IMR-90 (cell line): Measurements from ENCODE around the gene RSBN1. TPM values are rescaled to one million over a fixed set of nuclear protein-coding genes. Genes with fewer than 3 reads are reported as not detected.

Source experiments
- ATAC-seq: fragments of 200-7000 bp; cut with Tn5 transposase; 2 replicates; pipeline ENCODE4 v1.9.1; 2020; ENCODE audit warnings: low read depth, mild to moderate bottlenecking, moderate library complexity
- BruUV-seq: library from RNA; stranded (reverse); fragments of 400-500 nt; replicated peaks from 2 replicates; lab custom pipeline; 2021; lab: Mats Ljungman, UMichigan
- CTCF ChIA-PET: fragments of 300-600 bp; formaldehyde crosslinking; extraction: SDS; loops from one replicate; lab custom pipeline; 2021; ENCODE audit warnings: antibody characterized with exemption; lab: Yijun Ruan, JAX
- POLR2A ChIA-PET: fragments of 300-600 bp; sonication (Branson Sonifier 250); formaldehyde crosslinking; loops from one replicate; lab custom pipeline; 2022; ENCODE audit warnings: antibody characterized with exemption; ENCODE audit not compliant: unreplicated experiment; lab: Charles Lee
- DNase-seq: peaks from one replicate; pipeline ENCODE4 v3.0.0; 2013
- H2AFZ ChIP-seq: replicated peaks from 2 replicates; pipeline ENCODE3; 2013; ENCODE audit warnings: low read length, mild to moderate bottlenecking; ENCODE audit not compliant: poor library complexity
- H2AK5ac ChIP-seq: 2 replicates; pipeline ENCODE4 v1.6.1; 2013; ENCODE audit warnings: low read depth, low read length, inconsistent platforms
- H2AK9ac ChIP-seq: replicated peaks from 2 replicates; pipeline ENCODE3; 2013; ENCODE audit warnings: mild to moderate bottlenecking, low read depth, low read length, moderate library complexity; ENCODE audit not compliant: poor library complexity
- H2BK120ac ChIP-seq: 2 replicates; pipeline ENCODE4 v1.6.1; 2013; ENCODE audit warnings: low read depth, low read length, inconsistent platforms
- H2BK15ac ChIP-seq: 3 replicates; pipeline ENCODE4 v1.6.1; 2013; ENCODE audit warnings: low read depth, low read length, inconsistent platforms
- H2BK20ac ChIP-seq: 2 replicates; pipeline ENCODE4 v1.6.1; 2013; ENCODE audit warnings: low read depth, mild to moderate bottlenecking, inconsistent platforms, low read length, moderate library complexity
- H2BK5ac ChIP-seq: 2 replicates; pipeline ENCODE4 v1.6.1; 2013; ENCODE audit warnings: mild to moderate bottlenecking, low read depth, low read length, inconsistent platforms; ENCODE audit not compliant: poor library complexity, severe bottlenecking
- H3K14ac ChIP-seq: replicated peaks from 2 replicates; pipeline ENCODE4 v1.6.1; 2013; ENCODE audit warnings: low read depth, low read length, inconsistent platforms
- H3K18ac ChIP-seq: 2 replicates; pipeline ENCODE4 v1.6.1; 2013; ENCODE audit warnings: low read depth, low read length, control low read depth
- H3K23ac ChIP-seq: 2 replicates; pipeline ENCODE4 v1.6.1; 2013; ENCODE audit warnings: low read depth, low read length, inconsistent platforms
- H3K27ac ChIP-seq: 2 replicates; pipeline ENCODE4 v1.5.1; 2013; ENCODE audit warnings: mild to moderate bottlenecking, control low read depth, low read length; ENCODE audit not compliant: insufficient read depth
- H3K27me3 ChIP-seq: 2 replicates; pipeline ENCODE4 v1.6.1; 2013; ENCODE audit warnings: low read length; ENCODE audit not compliant: control insufficient read depth, insufficient read depth
- H3K36me3 ChIP-seq: 2 replicates; pipeline ENCODE4 v1.6.1; 2013; ENCODE audit warnings: low read length, mixed read lengths; ENCODE audit not compliant: control insufficient read depth, insufficient read depth
- H3K4ac ChIP-seq: 2 replicates; pipeline ENCODE4 v1.6.1; 2013; ENCODE audit warnings: low read depth, low read length, inconsistent platforms
- H3K4me1 ChIP-seq: 2 replicates; pipeline ENCODE4 v1.6.1; 2013; ENCODE audit warnings: low read length, mixed read lengths; ENCODE audit not compliant: control insufficient read depth, insufficient read depth
- H3K4me2 ChIP-seq: 2 replicates; pipeline ENCODE4 v1.6.1; 2013; ENCODE audit warnings: low read depth, mild to moderate bottlenecking, control low read depth, low read length, moderate library complexity
- H3K4me3 ChIP-seq: 2 replicates; pipeline ENCODE4 v1.5.1; 2013; ENCODE audit warnings: low read depth, mild to moderate bottlenecking, control low read depth, low read length, moderate library complexity; ENCODE audit not compliant: insufficient read depth
- H3K56ac ChIP-seq: 2 replicates; pipeline ENCODE4 v1.6.1; 2013; ENCODE audit warnings: low read length, inconsistent platforms; ENCODE audit not compliant: insufficient read depth; ENCODE audit errors: extremely low read depth
- H3K79me1 ChIP-seq, 2 experiments: 2 replicates each; pipeline ENCODE4 v1.6.1; 2013; ENCODE audit warnings: low read length in 2 of 2, inconsistent platforms in 1 of 2, low read depth in 1 of 2
- H3K9ac ChIP-seq: 2 replicates; pipeline ENCODE4 v1.6.1; 2013; ENCODE audit warnings: low read depth, low read length, control low read depth
- H3K9me1 ChIP-seq: 2 replicates; pipeline ENCODE4 v1.6.1; 2013; ENCODE audit warnings: low read length, inconsistent platforms; ENCODE audit not compliant: insufficient read depth
- H3K9me3 ChIP-seq: 2 replicates; pipeline ENCODE4 v1.6.1; 2013; ENCODE audit warnings: low read length; ENCODE audit not compliant: control insufficient read depth, insufficient read depth
- H4K20me1 ChIP-seq: 2 replicates; pipeline ENCODE4 v1.6.1; 2013; ENCODE audit warnings: low read length, inconsistent platforms; ENCODE audit not compliant: insufficient read depth
- H4K5ac ChIP-seq: 2 replicates; pipeline ENCODE4 v1.6.1; 2013; ENCODE audit warnings: mild to moderate bottlenecking, low read depth, low read length, control low read depth
- H4K8ac ChIP-seq, 2 experiments: 2 replicates each; pipeline ENCODE4 v1.6.1; 2013; ENCODE audit warnings: low read depth in 2 of 2, low read length in 2 of 2, control low read depth in 1 of 2, inconsistent platforms in 1 of 2
- H4K91ac ChIP-seq: 2 replicates; pipeline ENCODE4 v1.6.1; 2013; ENCODE audit warnings: low read depth, low read length, inconsistent platforms; ENCODE audit not compliant: insufficient read depth
- BHLHE40 ChIP-seq: fragments of 150-350 bp; IDR thresholded peaks from 2 replicates; pipeline ENCODE4 v1.6.1; 2016; ENCODE audit warnings: mild to moderate bottlenecking, low read depth, low read length
- CEBPB ChIP-seq: IDR thresholded peaks from 2 replicates; pipeline ENCODE4 v1.6.1; 2012; ENCODE audit warnings: low read depth, low read length, improper control_type of control experiment
- CHD1 ChIP-seq: IDR thresholded peaks from 2 replicates; pipeline ENCODE4 v1.6.1; 2012; ENCODE audit warnings: low read depth, low read length, improper control_type of control experiment
- FOS ChIP-seq: fragments of 150-350 bp; IDR thresholded peaks from 2 replicates; pipeline ENCODE4 v1.6.1; 2016; ENCODE audit warnings: low read depth, low read length
- MAFK ChIP-seq: IDR thresholded peaks from 2 replicates; pipeline ENCODE4 v1.6.1; 2012; ENCODE audit warnings: low read depth, low read length, improper control_type of control experiment
- MAZ ChIP-seq: IDR thresholded peaks from 2 replicates; pipeline ENCODE4 v1.6.1; 2012; ENCODE audit warnings: low read depth, mild to moderate bottlenecking, low read length, improper control_type of control experiment, moderate library complexity, borderline replicate concordance
- MXI1 ChIP-seq: IDR thresholded peaks from 2 replicates; pipeline ENCODE4 v1.6.1; 2012; ENCODE audit warnings: low read depth, mild to moderate bottlenecking, low read length, moderate library complexity, borderline replicate concordance
- WGBS, 2 experiments: methylation state at CpG; one replicate each; pipeline versions ENCODE4 v1.1.5 to v1.1.7; 2013; ENCODE audit warnings: missing lambda C conversion rate in 2 of 2; ENCODE audit not compliant: insufficient read length in 1 of 2; ENCODE audit errors: extremely low coverage in 2 of 2; 5-methylcytosine and 5-hydroxymethylcytosine counted together
- dilution Hi-C: fragments of 300-500 bp; cut with HindIII; formaldehyde crosslinking; loops from one replicate; pipeline ENCODE4 v1.14.3; 2018; ENCODE audit warnings: low sequenced_read_pairs; ENCODE audit not compliant: unreplicated experiment
- in situ Hi-C: fragments of 300-500 bp; cut with MboI; formaldehyde crosslinking; loops from 3 replicates; pipeline ENCODE4 v1.14.3; 2019; ENCODE audit warnings: low sequenced_read_pairs, inconsistent platforms, mixed read lengths
- intact Hi-C: fragments of 100-400 bp; cut with micrococcal nuclease; formaldehyde crosslinking; loops from 2 replicates; pipeline ENCODE4 v1.10.0; 2022
- polyA plus RNA-seq, 3 experiments: library from polyadenylated mRNA; depleted of rRNA; stranded (reverse); fragments of >200 nt; gene quantifications; 2 replicates each; pipeline ENCODE4 v1.2.3, GENCODE V29; 2012; ENCODE audit warnings: low replicate concordance in 1 of 3
- total RNA-seq: library from RNA; depleted of rRNA; stranded (reverse); fragments of >200 nt; gene quantifications from 2 replicates; pipeline ENCODE4 v1.2.3, GENCODE V29; 2012

Gene RSBN1
- total and polyA plus RNA-seq, 2 of the 4 experiments (the other 2 are of a cell fraction), result 5.3 to 11.7 TPM

- Histone ChIP-seq H3K4me3 (no peak overlapping the region), H3K4ac (peak overlapping the region; percentile 29; the same call in 1 of the 2 replicates), H3K4me1 (peaks cover 4% of the 10 kb centered on the region), H3K36me3 (no peaks in the 10 kb centered on the region), H3K18ac (no peak overlapping the region), H3K23ac (no peak overlapping the region), H2AFZ (no peak overlapping the region), H3K56ac (no peak overlapping the region), H2BK20ac (no peak overlapping the region), H3K9ac (no peak overlapping the region), H3K14ac (0 out of 2 replicates have a peak overlapping the region, but pooled peaks have one; percentile 19), H4K8ac (no peak overlapping the region; a peak in 1 of 4 replicates), H4K91ac (no peak overlapping the region), H3K27me3 (no peaks in the 10 kb centered on the region), H2BK15ac (no peak overlapping the region), H4K20me1 (peaks cover 25% of the 10 kb centered on the region; the same call in 1 of the 2 replicates), H3K9me1 (no peaks in the 10 kb centered on the region; the same call in 1 of the 2 replicates), H2BK5ac (peak overlapping the region; percentile 47), H2AK5ac (peak overlapping the region; percentile 45; the same call in 1 of the 2 replicates), H3K27ac (peak overlapping the region; percentile 19; the same call in 1 of the 2 replicates), H2AK9ac (no peak overlapping the region), H2BK120ac (no peak overlapping the region), H3K4me2 (peak overlapping the region; percentile 42), H3K79me1 (peaks cover 8 to 53% of the 10 kb centered on the region in 2 experiments), H4K5ac (no peak overlapping the region), H3K9me3 (no peaks in the 10 kb centered on the region)
- WGBS, 2 experiments, result 57 to 100% methylated on average over 1 to 4 of the region's 8 CpGs
- intact Hi-C loops (no loop called here), dilution Hi-C loops (no loop called here), in situ Hi-C loops (no loop called here)
- ChIA-PET CTCF (no interaction called here), POLR2A (no interaction called here)
- DNase-seq (peak; percentile 92), ATAC-seq (peak; percentile 88)
- TF ChIP-seq MAZ (no peak), MAFK (no peak), BHLHE40 (0 out of 2 replicates have a peak, but pooled peaks have one; percentile 5), CEBPB (peak; percentile 84), CHD1 (no peak), MXI1 (no peak), FOS (peak; percentile 92)
- BruUV-seq, result no TSS peak
Observed at GRCh38 chr1:113804421-113805255, 7.6 kb downstream of the RSBN1 start.
